Measurements from ENCODE around the gene PRG3.
"Not testable (repeated sequence)": the region's sequence is repeated elsewhere in the genome, so short reads cannot be mapped to it uniquely, and the experiment has no call there.

PRG3 gene

DNA sequence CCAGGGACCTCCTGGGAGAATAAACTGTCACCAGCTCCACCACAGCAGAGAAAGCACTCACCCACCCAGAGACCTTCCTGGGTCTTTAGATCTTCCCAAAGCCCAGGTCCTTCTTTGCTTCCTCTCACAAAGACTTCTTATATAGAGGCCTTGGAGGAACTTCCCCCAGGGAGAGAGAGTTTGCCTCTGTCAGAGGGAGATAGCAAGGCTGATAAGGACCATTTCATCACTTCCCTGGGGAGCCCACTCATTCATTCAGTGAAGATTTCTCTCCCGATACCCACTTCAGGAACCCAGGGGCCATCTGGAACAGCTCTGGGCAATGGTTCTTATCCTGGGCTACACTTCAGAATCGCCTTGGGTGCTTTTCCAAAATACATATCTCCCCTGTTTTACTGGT lies 9.6 kb upstream of the PRG3 start, which contains the start of gene PRG2:
TSS of gene PRG2 (minus strand) at position 116 of the 400 bp plus-strand sequence. CDS start 706 bp downstream, outside the sequence.
- DNase-seq (ENCODE audit: low read depth in 2 of 2), result no peak

DNA sequence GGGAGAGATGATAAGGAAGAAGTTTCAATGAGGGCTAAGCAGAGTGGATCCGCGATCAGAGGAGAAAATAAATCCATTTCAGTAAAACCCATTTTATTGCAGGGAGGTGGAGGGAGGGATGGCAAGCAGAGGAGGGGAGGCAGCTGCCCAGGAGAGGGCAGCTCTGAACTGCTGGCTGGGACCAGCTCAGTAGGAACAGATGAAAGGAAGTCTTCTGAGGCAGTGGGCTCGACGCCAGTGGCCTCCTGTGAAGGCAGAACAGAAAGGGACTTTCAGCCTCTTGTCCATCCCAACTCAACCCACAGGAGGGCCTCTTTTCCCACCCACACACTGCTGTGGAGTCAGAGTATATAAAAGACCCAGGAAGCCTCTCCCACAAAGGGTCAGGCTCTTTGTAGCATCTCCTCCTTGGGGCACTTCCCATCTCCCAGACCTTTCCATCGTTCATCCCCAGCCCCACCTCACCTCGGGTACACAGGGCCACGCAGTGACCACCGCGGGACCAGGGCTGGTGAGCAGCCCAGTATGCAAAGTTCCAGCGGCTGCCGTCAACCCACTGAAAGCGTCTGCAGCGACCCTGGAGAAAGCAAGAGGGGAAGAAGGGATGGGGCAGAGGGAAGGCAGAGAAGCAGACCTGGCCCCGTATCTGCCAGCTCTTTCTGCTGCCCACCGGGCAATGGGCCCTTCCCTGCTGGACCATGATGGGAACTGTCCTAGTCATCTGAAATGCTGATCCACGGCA lies 6.5 kb upstream of the PRG3 start:
- DNase-seq (ENCODE audit: low read depth in 2 of 2), result no peak

DNA sequence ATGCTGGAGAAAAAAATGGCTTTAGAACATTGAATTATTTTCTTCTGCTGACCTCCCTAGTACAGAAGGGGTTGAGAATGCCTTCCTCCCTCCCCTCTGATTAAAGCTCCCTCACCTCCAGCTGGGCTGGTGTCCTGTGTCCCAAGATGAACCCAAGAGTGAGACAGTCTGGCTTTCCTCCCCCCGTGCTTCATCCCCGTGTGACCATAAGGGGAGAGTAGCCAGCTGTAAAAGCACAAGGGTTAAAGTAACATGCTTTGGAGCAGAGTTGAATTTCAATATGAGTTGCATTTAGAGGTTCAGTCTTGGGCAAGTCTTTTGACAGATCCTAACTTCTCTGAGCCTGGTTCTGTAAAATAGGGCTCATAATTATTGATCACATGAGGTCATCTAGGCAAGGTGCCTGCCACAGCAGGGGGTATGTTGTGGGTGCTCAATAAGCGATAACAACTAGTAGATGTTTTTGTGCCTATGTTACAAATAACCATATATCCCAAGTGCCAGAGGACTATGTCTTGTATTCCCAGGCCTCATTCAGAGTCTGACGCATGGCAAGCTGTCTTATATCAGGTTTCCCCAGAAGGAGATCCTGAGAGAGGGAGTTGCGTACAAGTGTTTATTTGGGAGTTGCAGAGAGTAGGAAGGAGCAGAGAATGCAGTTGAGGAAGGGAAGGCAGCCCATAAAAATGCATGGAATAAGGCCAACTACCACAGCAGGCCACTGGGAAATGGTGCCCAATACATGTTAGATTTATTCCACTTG lies 5.4 kb upstream of the PRG3 start:
- no peak for DNase-seq (ENCODE audit: low read depth in 2 of 2)

DNA sequence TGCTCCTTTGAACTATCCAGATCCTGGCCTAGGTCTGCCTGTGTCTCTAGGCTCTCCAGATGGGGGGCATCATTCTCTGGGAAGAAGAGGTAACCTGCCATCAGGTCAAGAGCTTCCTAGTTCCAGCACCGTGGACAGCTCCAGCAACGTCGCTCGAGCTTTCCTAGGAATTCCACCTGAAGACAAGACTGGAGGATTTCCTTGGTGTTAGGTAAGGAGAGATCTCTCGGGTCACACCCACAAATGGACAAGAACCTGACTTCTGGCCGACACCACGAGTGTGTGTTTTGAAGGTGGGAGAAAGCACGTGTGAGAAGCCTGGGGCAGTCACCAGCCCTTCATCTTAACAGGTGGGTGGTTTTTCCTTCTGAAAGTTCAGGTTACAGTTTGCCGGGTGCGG lies 1.2 kb downstream of the PRG3 start:
- no peak for DNase-seq (ENCODE audit: low read depth in 2 of 2)

DNA sequence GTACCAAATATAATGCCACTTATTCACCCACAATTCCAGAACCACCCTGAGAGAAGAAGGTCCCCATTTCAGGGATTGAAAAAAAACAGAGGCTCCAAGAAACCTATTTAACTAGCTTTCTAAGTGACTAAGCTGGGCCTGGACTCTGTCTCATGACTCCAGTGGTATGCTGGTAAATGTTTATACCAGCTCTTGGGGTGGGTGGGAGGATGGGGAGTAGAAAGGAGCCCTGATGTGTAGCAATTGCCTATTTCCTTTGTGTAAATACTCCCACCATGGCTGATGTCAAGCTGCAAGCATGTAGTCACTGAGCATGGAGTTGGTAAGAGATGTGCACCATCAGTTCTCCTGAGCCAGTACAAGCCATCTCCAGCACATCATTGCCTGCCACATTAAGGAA lies 2.8 kb downstream of the PRG3 start:
- no peak for DNase-seq (ENCODE audit: low read depth in 2 of 2)

DNA sequence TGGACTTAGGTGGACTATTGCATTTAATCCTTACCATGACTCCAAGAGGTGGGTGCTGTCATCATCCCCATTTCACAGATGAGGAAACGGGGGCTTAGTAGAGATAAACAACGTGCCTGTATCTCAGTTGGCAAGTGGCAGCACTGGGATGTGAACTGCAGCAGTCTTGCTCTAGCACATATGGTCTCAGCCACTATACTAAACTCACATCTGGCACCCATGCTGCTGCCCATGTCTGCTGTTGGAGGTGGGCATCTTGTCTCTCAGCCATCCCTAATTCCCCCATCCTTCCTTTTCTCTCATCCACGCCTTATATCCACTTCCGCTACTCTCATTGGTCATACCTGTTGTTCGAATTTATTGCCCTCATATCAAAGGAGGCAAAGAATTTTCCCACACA lies 3.8 kb downstream of the PRG3 start:
- DNase-seq (ENCODE audit: low read depth in 2 of 2), result no peak

DNA sequence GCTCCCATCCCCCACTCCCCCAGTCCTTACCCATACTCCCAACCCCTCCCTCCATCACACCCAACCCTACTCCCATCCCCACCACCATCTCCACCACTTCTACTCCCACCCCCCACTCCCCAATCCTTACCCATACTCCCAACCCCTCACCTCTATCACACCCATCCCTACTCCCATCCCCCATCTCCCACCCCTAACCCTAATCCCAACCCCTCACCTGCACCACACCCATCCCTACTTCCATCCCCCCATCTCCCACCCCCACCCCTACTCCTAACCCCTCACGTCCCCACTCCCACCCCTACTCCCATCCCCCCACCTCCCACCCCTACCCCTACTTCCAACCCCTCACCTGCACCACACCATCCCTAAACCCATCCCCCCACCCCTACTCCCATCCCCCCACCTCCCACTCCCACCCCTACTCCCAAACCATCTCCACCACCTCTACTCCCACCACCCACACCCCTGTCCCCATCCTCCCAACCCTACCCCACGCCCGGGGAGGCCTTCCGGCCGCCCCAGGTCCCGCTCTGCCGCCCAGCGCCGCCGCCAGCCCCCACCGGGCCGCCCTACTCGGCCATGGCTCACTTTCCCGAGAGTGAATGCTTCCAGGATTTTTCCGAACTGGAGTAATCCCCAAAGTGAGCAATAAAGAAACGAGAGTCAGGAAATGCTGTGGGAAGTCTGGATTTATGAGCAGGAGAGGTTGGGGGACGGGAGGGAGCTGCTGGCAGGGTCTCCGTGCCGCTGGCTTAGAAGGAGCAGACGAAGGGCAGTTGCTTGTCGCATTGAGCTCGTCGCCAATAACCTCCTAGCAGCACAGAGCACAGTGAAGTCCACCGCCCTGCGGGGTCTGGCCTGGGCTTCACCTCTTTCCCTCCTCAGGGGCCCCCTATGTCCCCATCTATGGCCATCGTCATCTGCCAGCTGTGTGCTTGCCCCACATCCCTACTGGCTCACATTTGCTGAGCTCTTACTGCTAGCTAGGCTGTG lies 4.6 kb downstream of the PRG3 start:
- no peak for DNase-seq (ENCODE audit: low read depth in 2 of 2)

DNA sequence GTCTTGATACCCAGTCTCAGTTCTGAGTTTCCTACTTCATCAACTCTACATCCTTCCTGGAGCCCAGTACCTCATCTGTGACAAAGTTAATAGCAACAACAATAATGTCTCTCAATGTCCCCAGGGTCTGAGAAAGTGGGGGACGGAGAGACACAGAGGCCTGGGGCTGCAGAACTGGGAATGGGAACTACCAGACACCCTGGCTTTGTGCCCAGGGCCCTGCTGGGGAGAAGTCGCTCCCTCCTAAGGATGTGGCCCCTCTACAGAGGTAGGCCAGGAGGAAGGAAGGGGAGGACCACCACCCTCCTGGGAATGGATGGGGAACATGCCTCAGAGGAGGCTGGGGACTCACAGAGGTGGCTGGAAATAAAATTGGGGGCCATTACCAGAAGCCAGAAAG lies 5.5 kb downstream of the PRG3 start:
- no peak for DNase-seq (ENCODE audit: low read depth in 2 of 2)

DNA sequence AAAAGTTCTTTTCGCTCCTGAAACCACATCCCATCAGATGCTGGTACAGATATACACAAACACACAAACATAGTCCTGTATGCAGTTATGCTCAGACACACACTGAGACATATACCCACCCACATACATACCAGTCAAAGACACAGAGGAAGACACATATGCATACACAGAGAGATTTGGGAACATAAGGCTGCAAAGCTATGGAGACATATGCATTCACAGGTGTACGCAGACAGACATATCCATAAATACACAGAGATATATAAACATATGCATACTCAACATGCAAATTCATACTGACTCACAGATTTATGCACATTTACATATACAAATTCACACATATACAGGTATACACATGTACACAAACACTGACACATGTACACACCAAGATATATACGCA lies 6.0 kb downstream of the PRG3 start:
- no peak for DNase-seq (ENCODE audit: low read depth in 2 of 2)

DNA sequence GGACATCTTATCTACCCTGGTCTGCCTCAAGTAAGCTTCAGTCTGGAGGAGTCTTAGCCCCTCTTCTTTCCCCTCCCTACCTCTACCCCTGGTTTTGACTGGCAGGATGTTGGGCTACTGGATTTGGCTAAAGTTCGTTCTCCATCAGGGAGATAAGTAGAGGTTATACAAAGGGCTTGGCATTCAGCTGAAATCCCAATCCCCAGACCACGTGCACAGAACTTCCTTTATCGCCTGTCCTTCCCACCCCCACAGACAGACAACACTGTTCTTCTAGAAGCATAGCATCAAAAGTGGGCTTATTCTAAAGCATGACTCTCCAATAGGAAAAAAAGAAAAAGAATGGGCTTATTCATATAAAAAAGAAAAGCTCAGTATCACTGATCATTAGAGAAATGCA lies 7.8 kb downstream of the PRG3 start:
- DNase-seq (ENCODE audit: low read depth in 2 of 2), result no peak

DNA sequence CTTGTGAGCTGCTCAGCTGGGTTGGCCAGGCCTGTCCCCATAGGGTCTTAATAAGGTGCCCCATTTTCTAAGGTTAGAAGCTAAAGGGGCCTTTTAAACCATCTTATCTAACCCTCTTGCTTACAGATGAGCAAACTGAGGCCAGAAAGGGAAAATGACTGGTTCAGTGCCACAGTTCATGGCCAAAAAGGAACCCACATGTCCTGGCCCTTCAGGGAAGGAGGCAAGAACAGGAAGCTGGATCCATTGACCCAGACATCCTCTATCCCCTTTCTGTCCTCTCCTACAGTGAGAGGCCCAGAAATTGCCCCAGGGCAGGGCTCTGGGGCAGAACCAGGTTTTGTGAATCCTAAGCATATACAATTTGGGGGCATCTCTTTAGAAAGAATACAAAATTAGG lies 10.0 kb downstream of the PRG3 start:
- DNase-seq (ENCODE audit: low read depth in 2 of 2), result no peak

DNA sequence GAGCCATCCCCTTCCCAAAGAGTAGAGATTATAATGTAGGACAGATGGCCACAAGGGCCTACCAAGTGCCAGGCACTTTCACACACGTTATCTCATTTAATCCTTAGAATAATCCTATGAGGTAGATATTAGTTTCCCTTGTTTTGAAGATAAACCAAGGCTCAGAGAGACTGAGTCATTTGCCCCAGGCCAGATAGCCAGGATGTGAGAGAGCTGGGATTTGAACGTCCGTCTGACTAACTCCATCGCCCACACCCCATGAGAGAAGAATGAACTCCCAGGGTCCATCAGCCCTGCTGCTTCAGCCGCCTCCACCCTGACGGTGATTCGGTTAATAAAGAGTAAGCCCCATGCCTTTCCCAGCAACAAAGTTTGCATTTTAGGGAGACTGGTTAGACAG lies 10.7 kb downstream of the PRG3 start:
- no peak for DNase-seq (ENCODE audit: low read depth in 2 of 2)

DNA sequence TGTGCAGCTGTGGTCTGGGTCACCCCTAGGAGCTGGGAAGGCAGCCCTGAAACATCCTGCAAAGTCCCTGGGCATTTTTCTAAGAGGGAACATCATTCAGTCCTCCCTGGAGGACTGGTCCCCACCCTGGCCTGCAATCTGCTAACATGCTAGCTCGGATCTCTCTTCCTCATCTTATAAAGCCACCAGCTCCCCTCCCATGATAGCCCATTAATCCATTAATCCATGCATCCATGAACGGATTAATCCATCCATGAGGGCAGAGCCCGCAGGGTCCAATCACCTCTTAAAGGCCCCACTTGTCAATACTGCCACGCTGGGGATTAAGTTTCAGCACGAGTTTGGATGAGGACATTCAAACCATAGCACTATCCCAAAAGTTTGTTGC lies 12.1 kb downstream of the PRG3 start:
- DNase-seq (ENCODE audit: low read depth in 2 of 2), result no peak

DNA sequence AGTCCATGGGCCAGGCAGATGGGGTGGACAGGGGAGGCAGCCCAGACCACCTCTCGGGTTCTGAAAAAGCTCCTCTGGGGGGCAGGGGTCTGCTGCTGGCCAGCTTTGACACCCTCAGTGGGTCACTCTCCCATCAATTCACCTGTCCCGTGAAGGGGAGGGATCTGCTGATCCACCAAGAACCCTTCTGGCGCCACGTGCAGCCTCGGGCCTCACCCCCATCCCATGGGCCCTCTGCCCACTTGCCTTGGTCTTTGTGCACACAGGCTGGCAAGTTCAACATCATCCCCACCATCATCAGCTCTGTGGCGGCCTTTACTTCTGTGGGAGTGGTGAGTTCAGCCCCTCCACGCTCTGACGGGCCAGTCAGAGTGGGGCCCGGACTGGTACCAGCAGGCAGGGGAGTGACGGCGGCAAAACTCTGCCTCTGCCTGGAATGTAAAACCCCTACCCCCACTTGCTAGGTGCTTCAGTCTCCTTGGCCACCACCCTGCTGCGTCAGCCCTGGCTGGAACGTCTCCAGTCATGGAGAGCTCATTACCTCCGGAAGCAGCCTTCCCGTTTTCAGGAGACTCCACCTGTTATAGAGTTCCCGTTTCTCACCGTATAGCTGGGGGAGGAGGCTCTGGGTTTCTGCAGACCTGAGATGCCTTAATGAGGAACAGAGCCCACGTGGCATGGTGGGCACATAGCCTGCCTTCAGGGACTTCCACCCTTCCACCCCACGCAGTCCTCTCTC lies 12.7 kb downstream of the PRG3 start:
- no peak for DNase-seq (ENCODE audit: low read depth in 2 of 2)

DNA sequence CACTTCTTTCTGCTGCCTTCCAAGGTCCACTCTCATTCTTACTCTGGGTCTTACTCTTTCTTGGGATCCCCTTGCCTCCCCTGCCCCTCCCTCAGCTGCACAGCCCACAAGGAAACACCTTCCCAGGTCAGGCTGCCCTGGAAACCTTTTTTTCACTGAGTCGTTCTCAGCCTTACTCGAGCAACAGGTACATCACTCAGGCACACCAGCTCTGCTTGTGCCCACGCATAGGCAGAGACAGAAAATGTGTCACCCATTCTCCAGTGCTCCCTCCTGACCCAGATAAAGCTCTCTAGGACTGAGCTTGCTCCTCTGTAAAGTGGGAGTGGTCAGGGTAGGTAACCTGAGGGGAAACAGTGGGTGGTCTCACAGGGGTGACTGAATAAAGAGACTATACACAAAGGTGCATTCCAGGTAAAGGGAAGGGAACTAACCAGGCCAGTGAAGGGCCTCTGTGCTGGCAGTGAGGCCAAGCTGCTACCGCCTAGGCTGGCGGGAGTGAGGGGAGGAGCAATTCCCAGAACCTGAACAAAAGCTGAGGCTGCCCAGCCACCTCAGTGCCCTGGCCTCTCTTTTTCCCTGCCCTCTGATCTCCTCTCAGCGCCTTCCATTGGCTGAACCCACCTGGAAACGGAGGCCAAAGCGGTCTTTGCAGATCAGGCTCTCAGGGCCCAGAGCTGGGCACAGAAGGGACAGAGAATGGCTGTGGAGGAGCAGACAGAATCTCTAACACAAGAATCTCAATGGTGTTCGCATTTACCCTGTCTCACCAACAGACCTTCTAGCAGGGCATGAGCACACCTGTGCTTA lies 15.9 kb downstream of the PRG3 start:
- no peak for DNase-seq (ENCODE audit: low read depth in 2 of 2)

DNA sequence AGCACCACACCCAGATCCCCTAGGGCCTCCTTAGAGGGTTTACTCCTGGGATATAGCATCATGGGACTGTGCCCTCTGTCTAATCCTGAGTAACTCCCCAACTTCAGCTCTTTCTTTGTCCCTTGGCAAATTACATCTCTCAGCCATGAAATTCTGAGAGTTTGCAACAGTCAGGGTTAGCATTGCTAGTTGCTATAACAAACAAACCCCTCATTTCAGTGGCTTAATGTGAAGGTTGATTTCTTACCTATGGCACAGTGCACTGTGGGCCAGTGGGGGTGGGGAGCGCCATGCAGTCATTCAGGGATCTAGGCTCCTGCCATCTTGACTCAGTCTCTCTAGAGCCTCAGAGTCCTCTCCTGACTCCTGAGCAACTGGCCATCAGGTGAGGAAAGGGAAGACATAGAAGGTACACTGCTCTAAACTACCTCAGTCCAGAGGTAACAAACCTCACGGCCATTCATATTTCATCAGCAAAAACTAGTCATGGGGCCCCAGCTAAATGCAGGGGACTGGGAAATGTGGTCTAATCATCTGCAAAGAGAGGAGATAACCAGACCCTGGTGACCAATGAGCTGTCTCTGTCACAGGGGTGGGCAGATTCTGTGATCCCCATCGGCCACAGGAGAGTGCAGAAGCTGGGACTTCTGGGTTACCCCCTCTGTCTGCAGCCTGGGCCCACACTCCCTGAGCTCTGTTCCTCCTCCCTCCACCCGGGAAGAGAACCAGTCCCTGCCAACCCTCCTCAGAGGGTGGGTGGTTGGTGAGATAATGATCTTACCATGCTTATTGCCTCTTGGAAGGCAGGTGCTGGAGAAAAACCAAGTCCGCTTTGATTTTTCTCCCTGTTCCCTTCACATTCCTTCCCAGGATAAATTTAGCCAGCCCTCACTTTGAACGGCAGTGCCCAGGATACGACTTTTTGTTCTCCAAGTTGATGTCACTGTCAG lies 17.5 kb downstream of the PRG3 start:
- DNase-seq (ENCODE audit: low read depth in 2 of 2), result no peak

DNA sequence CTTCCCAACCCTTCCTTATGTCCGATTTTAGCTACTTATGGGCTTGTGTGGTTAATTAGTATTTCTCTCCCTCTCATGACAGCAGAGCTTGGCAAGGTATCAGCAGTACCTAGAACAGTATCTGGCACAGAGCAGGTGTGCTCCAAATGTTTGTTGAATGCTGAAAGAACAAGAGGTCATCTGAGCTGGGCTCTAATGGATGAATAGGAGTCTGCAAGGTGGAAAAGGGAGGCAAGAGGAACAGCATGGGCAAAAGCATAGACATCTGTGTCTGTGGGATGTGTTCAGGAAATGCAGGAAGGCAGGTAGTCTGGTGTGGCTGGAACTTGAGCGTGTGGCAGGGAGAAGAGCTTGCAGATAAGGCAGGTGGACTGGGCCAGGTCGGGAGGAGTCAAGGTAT lies 19.0 kb downstream of the PRG3 start:
- DNase-seq (ENCODE audit: low read depth in 2 of 2), result no peak

DNA sequence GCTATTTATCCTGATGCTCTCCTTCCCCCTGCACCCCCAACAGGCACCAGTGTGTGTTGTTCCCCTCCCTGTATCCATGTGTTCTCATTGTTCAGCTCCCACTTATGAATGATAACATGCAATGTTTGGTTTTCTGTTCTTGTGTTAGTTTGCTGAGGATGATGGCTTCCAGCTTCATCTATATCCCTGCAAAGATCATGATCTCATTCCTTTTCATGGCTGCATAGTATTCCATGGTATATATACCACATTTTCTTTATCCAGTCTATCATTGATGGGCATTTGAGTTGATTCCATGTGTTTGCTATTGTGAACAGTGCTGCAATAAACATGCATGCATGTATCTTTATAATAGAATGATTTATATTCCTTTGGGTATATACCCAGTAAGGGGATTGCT lies 19.5 kb downstream of the PRG3 start:
- not testable (repeated sequence) for DNase-seq (ENCODE audit: low read depth in 2 of 2)

DNA sequence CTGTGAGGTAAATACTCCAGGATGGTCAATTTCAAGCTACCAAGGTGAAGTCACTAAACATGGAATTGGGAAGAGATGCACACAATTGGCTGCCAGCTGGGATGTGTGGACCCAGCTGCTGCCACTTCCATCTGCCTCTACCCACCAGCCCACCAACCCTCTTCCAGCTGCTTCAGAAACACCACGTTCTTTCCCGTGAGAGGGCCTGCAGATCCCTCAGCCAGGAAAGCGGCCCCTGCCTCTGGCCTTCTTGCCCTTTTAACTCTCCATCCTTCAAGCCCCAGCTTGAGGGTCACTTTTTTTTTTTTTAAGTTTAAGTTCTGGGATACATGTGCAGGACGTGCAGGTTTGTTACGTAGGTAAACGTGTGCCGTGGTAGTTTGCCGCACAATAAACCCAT lies 20.0 kb downstream of the PRG3 start:
- no peak for DNase-seq (ENCODE audit: low read depth in 2 of 2)
